Activated CD4-positive, alpha-beta T cell treated with anti-CD3 and anti-CD28 coated beads, Interleukin-2, amount 50 U/mL, for 4 hours (primary cell): ENCODE results near the gene DDC.
A peak's percentile ranks its signal among the peaks of the same experiment; 100 is the strongest.

ENCODE experiments used
- DNase-seq, 2 experiments: peaks; one replicate each; pipeline ENCODE4 v3.0.0-alpha.2; 2020

DDC gene

DNA sequence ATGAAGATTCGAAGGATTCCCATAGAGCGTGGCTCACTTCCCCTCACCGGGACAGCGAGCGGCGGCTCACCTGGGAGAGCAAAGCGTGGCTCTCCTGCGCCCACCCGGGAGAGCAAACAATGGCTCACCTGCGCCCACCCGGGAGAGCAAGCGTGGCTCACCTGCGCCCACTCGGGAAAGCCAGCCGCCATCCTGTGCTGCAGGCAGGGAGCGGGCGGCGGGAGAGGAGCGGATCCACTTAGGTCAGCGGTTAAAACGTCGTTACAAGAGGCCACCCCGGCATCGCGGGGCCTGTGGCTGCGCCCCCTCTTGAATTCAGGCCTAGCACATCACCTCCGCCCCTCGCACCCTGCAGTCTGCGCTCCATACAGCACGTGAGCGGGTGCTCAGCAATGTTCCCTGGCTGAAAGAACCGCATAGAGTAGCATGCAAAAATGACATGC is 114.6 kb downstream of the DDC start:
- DNase-seq = peak; percentile 13 to 25

DNA sequence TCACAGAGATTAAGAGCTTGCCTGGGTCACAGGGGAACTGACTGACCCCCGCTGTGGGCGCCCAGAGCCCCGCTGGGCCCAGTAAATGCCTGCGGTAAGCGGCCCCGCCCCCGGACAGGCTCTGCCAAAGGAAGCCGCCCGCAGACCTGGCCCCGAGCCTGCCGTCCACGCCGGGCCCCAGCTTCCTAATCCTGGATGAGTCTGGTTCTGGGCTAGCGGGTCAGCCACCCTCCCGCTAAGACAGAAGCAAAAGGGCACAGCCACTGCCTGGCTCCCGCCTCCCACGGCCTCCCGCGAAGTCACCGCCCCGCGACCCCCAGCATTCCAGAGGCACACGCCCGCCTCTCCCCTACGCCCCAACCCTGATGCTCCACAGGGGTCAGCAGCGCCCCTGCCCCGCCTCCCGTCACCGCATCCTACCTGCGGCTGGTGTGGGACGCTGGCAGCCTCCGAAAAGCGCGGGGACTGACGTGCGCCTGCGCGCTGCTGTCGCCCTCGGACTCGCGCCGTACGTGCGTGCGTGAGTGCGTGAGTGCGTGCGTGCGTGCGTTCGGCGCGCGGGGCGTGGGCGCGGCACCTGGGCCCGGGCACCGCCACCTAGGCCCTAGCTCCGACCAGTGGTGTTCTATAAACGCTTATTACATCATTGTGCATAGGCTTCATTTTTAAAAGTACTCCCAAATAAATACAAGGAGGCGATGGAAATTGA is 115.2 kb downstream of the DDC start, which contains the start of gene FIGNL1:
FIGNL1 (minus strand) TSS at position 470 of the 709 bp plus-strand sequence. CDS start 3,063 bp downstream, outside the sequence.
- DNase-seq = peak; percentile 71 to 78

GRCh38 chr7:50449501-50449880 is 115.7 kb downstream of the DDC start:
- DNase-seq = no peak

GRCh38 chr7:50448823-50449222 is 116.4 kb downstream of the DDC start:
- DNase-seq = no peak

- DNase-seq = no peak
Observed at GRCh38 chr7:50446542-50446960, 118.7 kb downstream of the DDC start.

- no peak for DNase-seq
Observed at GRCh38 chr7:50436133-50436806, 128.9 kb downstream of the DDC start.

DNA sequence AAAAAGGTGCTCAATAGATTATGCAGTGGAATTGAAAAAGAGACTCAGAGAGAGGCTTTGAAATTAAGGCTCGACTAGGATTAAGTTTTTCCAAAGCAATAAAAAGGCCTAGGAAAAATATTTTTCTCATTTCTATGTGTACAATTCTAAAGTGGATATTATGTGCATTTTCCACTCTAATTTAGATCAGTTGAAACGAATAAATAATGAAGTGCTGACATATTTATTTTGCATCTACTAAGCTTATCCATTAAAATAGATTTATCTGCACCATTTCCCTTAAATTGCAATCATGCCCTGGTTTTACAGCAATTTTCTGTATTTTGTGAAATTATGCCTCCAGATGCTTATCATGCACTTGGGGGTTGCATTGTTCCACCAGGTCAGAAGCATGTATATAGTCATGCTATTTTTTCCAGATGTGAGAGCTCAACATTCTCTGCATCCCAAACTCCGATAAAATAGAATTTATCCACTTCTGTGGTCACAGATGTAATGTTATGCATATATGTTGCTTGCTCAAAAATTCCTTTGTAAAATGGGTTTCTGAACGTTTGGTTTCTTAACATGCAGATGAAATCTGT is 133.4 kb downstream of the DDC start:
- DNase-seq = no peak

DNA sequence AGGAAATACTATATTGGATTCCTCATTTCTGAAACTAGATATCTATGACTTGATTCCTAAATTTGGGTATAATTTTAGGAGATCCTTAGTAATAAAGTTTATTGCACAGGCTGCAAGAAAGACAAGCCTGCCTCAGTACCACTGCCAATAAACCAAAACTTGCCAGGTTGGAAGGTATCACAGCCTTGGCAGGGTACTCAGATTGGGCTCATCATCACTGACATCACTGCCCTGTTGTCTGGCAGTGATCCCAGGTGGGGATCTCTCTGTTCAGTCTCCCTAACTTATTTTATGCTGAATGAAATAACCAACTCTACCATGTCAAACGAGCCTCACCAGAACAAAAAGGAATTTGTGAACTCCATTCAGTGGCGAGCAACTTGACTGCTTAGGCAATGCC is 133.9 kb downstream of the DDC start:
- DNase-seq = no peak

DNA sequence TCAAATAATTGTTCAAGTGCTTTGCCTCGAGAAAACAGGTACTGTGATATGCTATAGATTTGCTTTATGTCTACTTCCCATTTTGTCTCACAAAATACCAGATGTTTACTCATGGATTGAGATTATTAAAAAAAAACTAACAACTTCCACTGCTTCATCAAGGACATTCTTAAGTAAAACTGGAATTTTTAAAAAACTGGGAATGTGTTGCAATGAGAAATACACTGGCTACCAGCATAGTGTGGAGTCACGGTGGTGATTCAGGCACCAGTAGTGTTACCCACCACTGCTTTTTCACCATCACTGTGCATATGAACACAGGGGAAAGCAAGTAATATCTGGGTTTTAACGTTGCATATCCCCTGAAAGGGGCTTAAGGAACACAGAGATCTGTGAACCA is 136.3 kb downstream of the DDC start:
- no peak for DNase-seq

- DNase-seq = no peak
Observed at GRCh38 chr7:50427518-50427917, 137.7 kb downstream of the DDC start.

DNA sequence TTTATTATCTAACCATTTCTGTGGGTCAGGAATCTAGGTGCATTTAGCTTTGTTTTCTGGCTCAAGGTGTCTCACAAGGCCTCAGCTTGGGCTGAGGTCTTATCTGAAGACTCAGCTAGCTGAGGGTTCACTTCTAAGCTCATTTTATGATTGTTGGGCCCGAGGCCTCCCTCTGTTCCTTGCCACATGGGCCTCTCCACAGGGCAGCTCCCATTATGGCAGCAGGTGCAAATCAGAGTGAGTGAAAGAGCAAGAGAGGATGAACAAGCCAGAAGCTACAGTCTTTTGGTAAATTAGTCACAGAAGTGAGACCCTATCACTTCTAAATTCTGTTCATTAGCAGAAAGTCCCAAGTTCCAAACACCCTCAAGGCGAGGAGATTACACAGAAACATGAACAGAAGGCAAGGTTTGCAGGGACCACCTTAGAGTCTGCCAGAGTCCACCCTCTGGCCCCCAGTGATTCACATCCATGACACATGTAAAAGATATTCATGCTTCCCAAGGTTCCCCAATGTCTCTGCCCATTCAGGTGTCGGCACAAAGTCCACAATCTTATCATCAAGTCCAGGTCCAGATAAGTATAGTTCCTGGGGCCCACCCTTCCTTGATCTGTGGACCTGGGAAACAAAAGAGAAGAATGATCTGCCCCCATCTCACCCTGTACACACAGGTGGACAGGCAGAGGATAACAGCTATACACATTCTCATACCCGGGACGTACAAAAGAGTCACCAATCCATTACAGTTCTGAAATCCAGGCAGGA is 138.7 kb downstream of the DDC start:
- DNase-seq = no peak

- no peak for DNase-seq
Observed at GRCh38 chr7:50425318-50425717, 139.9 kb downstream of the DDC start.

GRCh38 chr7:50423860-50424259 is 141.3 kb downstream of the DDC start:
- DNase-seq = no peak

- DNase-seq = no peak
Observed at GRCh38 chr7:50422858-50423257, 142.3 kb downstream of the DDC start.

- DNase-seq = no peak
Observed at GRCh38 chr7:50421043-50421442, 144.2 kb downstream of the DDC start.

- no peak for DNase-seq
Observed at GRCh38 chr7:50418526-50419290, 146.5 kb downstream of the DDC start.

DNA sequence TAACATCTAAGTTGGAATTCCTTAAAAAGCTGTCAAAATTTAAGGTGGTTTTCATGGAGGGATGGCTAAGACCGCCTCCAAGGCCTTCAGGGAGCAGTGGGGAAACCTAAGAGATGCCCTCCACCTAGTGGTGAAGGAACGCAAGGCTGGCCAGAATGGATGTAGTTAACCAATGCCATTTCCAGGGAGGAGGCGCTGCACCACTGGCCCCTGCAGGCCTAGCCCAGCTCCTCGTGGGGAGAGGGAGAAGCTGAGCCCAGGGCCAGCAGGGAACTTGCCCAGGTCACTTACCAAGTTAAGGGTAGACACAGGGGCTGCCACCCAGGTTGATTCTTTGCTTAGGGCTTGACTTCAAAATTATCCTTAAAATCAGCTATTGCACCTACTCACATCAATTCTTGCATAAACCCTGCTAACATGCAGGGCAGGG is 147.1 kb downstream of the DDC start:
- peak; percentile 63 to 67 for DNase-seq

- DNase-seq = no peak
Observed at GRCh38 chr7:50416527-50417182, 148.6 kb downstream of the DDC start.

DNA sequence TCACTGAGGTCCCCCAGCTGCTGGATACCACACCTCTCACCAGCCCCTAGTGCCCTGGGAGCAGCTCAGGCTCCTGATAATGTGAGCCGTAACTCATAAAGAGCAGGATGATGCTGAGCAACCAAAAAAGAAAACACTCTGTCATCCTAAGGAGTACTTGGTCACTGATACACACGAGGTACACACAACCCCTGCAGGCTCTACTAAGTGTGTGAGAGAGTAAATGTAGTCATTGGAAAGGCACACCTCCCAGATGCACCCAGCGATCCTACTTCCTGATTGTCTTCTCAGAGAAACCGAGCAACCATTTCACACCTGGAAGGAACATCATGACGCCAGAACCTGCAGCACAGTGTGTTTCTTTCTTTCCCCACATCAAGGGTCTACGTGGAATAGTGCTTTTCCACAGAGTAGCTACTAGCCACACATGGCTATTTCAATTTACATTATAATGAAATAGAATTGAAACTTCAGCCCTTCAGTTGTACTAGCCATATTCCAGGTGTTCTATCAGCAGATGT is 149.3 kb downstream of the DDC start:
- DNase-seq = no peak

DNA sequence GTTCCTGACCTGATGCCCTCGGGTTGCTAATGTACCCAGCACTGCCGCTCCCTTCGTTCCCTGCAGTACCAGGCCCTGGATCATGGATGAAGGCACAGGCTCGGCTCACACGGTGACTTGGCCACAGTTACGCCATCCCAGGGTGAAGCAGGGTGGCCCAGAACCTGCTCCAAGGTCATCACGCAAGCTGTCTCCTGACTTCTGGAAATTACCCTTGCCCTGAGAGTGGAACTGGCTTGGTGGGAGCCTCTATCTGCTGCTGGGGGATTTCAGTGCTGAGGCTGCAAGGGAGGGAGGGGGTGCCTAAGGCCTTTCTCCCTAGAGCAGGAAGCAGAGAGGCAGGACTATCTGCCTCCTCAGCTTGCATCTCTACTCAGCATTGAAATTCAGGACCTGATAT is 151.6 kb downstream of the DDC start:
- no peak for DNase-seq

DNA sequence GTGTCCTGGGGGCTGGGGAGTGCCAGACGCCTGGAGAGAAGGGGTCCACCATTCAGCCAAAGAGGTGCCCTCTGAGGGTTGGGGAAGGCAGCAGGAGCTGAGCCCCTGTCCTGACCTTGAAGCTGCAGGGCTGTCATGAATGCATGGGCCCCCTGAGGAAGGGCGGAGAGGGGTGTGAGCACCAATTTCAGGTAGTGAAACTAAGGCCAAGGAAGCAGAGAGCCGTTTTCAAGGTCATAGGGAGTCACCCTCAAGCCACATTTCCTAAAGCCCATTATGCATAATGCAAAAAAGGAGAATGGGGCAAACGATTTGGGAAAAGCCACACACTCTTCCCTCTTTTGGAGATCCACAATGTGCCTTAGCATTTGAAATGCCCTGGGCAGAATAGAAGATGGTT is 152.2 kb downstream of the DDC start:
- DNase-seq = no peak

GRCh38 chr7:50411332-50411731 is 153.9 kb downstream of the DDC start:
- no peak for DNase-seq
